Metanephros (tissue), 2 donors: ENCODE results near the gene HNRNPA1. TPM values are rescaled to one million over a fixed set of nuclear protein-coding genes. Genes with fewer than 3 reads are reported as not detected.

Experiments used
- small RNA-seq: library from RNA; depleted of rRNA; stranded (forward); fragments of <200 nt; gene quantifications from one replicate; pipeline ENCODE3, GENCODE V24; 2014; ENCODE audit warnings: low replicate concordance
- total RNA-seq: library from RNA; depleted of rRNA; stranded (reverse); fragments of >200 nt; gene quantifications from one replicate; pipeline ENCODE4 v1.2.3, GENCODE V29; 2014

The HNRNPA1 gene
- 989 TPM for total RNA-seq

GRCh38 chr12:54280468-54281260 lies at the start of gene HNRNPA1:
HNRNPA1 (plus strand) TSS chr12:54280726; CDS start chr12:54280808, 82 bp downstream.

GRCh38 chr12:54279632-54280467 lies 676 bp upstream of the HNRNPA1 start, which contains the start of gene CBX5:
CBX5 (minus strand) TSS chr12:54280122; CDS start chr12:54257650, 22,472 bp downstream.

GRCh38 chr12:54300732-54301427 lies 20.4 kb downstream of the HNRNPA1 start, which contains the start of gene NFE2:
NFE2 (minus strand) TSS chr12:54301015; CDS start chr12:54295248, 5,767 bp downstream.

GRCh38 chr12:54324617-54325441 lies 44.3 kb downstream of the HNRNPA1 start, which contains the start of gene COPZ1:
COPZ1 (plus strand) TSS chr12:54325131; CDS start chr12:54325164, 33 bp downstream.

Small RNA genes lying within 50 kb of the gene (small RNA-seq; reads per million reads assigned to genes)
- gene RN7SL390P (not detected), gene RNU6-950P (not detected)

Other genes with a start within 250 kb of the HNRNPA1 start
- 4.0 TPM for gene HOXC5, start 247.7 kb upstream of the HNRNPA1 start, total RNA-seq
- gene HOXC4, start 226.9 kb upstream of the HNRNPA1 start, total RNA-seq: 10.0 TPM
- gene SMUG1, start 91.7 kb upstream of the HNRNPA1 start, total RNA-seq: 27.5 TPM
- gene CBX5, start 604 bp upstream of the HNRNPA1 start, total RNA-seq: 108 TPM
- gene NFE2, start 20.3 kb downstream of the HNRNPA1 start, total RNA-seq: 6.6 TPM
- gene COPZ1, start 44.4 kb downstream of the HNRNPA1 start, total RNA-seq: 148 TPM
- 0.53 TPM for gene GPR84, start 83.8 kb downstream of the HNRNPA1 start, total RNA-seq
- gene ZNF385A, start 104.0 kb downstream of the HNRNPA1 start, total RNA-seq: 12.1 TPM
- gene ITGA5, start 138.5 kb downstream of the HNRNPA1 start, total RNA-seq: 59.6 TPM
- gene GTSF1, start 192.9 kb downstream of the HNRNPA1 start, total RNA-seq: not detected
- 9.1 TPM for gene NCKAP1L, start 217.0 kb downstream of the HNRNPA1 start, total RNA-seq